GM19023 (cell line): Measurements from ENCODE around the gene CHRNA9.
A peak's percentile ranks its signal among the peaks of the same experiment; 100 is the strongest.

ENCODE experiments used
- ATAC-seq: cut with Tn5 transposase; IDR thresholded peaks from one replicate; pipeline ENCODE4 v1.9.1; 2021; ENCODE audit warnings: mild to moderate bottlenecking, moderate library complexity; ENCODE audit not compliant: unreplicated experiment

CHRNA9 gene

GRCh38 chr4:40337051-40337450, 1.9 kb downstream of the CHRNA9 start:
- no peak for ATAC-seq

DNA sequence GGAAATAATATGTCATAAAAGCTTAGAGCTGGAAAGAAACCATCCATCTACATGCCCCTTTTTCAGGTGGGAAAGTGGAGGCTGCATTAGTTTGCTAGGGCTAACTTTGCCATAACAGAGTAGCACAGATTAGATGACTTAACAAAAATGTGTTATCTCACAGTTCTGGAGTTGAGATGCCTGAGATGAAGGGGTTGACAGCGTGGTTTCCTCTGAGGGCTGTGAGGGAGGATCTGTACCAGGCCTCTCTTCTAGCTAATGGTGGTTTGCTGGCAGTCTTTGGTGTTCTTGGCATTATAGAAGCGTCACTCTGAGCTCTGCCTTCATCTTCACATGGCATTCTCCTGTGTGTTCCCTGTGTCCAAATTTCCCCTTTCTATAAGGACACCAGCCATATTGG, 2.4 kb downstream of the CHRNA9 start:
- no peak for ATAC-seq

DNA sequence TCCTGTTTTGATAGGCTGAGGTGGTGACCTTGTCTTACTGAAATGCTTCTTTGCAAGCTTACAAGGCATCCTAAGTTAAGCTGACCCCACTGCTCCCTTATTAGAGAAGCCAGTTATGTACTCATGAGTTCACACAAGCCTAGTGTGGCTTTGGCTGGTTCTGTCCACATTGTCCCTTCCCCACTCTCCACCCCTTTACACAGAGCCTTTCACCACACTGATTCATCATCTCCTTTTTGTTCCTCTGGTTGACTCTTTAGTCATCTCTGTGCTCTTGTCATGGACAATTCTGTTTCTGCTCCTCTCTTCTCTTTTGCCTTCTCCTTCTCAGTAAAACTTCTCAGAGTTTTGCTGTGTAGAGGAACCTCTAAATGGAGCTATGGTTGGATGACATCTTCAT, 4.9 kb downstream of the CHRNA9 start:
- no peak for ATAC-seq

DNA sequence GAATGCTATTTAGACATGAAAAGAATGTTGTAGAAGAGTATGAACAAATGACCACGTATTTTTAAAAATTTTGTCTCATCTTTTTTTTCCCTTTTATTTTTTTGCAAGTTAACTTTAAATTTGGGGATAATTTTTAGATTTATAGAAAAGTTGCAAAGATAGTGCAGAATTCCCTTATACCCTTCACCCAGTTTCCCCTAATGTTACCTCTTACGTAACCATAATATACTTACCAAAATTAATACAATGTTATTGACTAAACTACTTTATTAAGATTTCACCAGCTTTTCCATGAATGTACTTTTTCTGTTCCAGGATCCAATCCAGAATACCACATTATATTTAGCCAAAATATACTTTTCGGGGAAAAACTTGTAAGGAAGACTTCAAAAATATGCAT, 12.3 kb downstream of the CHRNA9 start:
- no peak for ATAC-seq

- ATAC-seq, result no peak
These were observed 12.9 kb downstream of the CHRNA9 start for GRCh38 chr4:40348000-40348399.

DNA sequence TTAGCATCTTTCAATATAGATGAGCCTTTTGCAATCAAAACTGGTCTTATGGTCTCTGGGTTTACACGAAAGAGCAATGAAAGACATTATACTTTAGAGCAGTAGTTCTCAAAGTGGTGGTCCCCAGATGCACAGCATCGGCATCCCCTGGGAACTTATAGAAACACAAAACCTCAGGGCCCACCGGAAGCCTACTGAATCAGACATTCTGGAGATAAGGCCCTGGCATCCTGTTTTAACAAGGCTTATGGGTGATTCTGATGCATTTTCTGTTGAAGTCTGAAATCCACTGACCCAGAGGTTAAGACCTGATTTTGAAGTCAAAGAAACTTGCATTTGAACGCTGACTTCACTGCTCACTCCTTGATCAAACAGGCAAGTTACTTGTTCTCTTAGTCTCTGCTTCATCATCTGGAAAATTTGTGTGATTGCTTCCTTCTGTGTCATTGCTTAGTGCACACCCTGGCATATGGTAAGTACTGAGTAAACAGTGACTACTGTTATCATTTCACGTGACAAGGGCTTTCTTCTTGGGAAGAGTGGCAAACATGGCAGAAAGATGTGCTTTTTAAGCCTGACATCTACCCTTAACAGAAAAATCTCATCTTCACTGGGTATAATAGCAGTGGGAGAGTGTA, 14.5 kb downstream of the CHRNA9 start:
- ATAC-seq, result no peak

DNA sequence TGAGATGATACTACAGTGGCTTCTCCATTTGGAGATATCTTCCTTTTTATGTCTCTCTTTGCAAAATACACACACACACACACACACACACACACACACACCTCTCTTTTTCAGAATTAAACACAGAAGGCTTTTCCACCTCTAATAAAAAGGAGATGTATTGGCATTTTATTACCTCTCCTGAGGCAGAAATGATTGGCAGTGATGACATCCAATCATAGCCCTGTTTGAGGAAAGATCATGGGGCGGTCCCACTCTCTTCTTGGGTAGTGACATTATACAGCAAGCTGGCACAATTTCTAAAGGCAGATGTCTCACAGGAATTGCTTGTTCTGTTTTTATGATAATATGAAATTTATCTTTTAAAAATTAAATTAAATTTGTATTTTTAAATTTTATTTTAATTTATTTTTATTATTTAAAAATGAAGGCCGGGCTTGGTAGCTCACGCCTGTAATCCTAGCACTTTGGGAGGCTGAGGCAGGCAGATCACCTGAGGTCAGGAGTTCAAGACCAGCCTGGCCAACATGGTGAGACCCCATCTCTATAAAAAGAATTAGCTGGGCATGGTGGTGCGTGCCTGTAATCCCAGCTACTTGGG, 15.6 kb downstream of the CHRNA9 start:
- no peak for ATAC-seq

- ATAC-seq, result no peak
These were observed 19.0 kb downstream of the CHRNA9 start for GRCh38 chr4:40354158-40354557.

DNA sequence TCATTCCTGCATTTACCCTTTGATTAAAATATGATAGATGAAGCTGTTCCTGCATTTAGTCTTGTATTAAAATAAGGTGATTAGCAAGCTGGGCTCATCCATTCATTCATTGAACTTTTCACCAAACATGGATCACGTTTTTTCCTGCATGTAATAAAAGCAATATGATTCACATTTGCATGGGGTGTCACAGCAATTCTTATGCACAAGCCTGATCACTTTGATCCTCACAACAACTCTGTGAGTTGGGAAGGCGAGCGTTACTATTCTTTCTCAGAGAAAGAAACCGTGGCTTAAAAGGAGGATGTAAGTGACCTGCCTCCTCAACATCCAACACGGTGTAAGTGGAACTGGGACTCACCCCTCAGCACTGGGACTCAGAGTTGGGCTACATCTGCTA, 20.0 kb downstream of the CHRNA9 start:
- ATAC-seq, result no peak

DNA sequence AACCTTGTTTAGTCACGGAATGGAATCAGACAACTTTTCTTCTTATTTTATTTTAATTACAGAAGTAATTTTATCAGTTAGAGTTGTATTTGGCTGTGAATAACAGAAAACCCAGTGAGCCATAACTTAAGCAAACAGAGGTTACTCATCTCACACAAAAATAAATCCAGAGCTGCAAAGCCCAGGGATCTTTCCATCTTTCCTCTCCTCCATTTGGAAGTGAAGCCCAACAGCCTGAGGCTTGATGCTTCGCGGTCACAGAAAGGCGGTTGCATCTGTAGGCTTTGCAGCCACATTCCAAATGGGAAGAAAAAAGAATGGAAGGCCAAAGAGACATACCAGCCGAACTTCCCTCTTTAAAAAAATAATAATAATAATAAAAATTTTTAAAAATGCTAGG, 22.6 kb downstream of the CHRNA9 start:
- no peak for ATAC-seq

DNA sequence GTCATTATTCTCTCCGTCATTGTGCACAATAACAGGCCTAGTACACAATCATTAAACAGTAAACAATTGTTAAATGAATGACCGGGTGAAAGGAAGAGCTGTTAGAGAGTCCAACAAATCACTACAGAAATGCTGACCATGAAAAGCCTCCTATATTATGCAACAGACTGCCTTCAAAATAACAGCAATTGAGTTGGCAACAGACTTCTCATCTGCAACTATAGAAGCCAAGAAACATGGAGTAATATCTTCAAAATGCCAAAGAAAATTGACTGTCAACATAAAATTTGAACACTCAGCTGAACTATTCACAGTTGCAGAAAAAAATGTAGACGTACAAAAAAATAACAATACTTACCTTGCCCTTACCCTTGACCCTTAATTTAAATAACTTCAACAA, 26.2 kb downstream of the CHRNA9 start:
- no peak for ATAC-seq

DNA sequence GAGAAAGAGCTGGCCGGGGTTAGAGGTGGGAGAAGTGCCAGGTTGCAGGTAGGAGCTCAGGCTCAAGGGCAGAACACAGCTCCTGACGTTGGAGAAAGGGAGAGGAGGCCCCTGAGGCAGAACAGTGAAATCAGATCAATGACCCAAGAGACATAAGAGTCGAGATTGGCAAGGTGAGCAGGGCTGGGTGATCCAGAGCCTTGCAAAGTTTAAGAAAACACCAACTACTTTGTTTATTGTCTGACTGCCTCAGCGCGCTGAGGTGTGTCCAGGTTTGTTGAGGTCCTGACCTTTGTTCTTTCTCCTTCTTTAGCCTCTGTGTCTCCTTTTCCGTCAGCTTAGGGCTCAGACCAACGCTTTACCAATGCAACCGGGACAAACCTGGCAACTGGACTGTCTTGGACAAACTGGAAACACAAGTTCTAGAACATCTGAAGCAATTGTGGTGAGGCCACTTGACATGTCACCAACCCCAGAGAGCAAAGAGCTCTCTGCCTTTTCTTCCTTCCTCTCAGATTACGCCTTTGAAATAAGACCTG, 28.3 kb downstream of the CHRNA9 start:
- no peak for ATAC-seq

GRCh38 chr4:40363945-40364344, 28.8 kb downstream of the CHRNA9 start:
- ATAC-seq, result no peak

- no peak for ATAC-seq
These were observed 30.6 kb downstream of the CHRNA9 start for GRCh38 chr4:40365766-40366165.

- no peak for ATAC-seq
These were observed 32.3 kb downstream of the CHRNA9 start for GRCh38 chr4:40367451-40367850.

- peak; percentile 69 for ATAC-seq
These were observed 34.5 kb downstream of the CHRNA9 start for GRCh38 chr4:40369437-40370274.

DNA sequence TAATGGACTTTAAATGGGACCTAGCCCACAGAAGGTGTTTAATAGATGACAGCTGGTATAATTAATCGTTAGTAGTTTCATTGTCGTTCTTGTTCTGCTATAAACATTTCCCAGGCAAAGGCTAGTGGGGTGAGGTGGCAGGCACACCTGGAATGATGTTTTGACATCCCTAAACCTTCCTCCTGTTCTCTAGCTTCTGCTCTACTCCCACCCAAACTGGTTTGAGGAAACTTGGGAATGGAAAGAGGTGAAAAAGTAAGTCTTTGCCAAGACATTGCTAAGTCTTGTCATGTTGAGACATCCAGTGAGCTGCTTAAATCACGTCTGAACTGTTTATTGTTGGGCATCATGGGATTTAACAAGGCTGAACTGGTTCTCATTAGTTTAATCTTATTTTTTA, 37.5 kb downstream of the CHRNA9 start:
- ATAC-seq, result no peak

- no peak for ATAC-seq
These were observed 38.5 kb downstream of the CHRNA9 start for GRCh38 chr4:40373636-40374035.

DNA sequence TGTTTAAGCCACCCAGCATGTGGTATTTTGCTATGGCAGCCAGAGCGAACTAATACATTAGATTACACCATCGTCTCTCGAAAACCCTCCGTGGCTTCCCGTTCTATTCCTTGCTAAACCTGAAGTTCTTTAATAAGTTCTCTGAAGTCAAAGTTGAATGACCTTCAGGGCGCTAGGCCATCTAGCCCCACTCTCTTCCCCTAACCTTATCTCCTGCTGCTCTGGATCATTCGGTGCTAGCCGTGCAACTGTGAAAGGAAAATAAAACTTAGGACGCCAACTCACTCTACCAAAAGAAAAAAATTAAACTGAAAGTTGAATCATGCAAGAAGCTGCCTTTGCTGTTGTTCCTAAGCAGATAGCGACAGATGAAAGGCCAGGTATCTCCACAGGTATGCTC, 40.0 kb downstream of the CHRNA9 start:
- ATAC-seq, result no peak

GRCh38 chr4:40375620-40376019, 40.5 kb downstream of the CHRNA9 start:
- no peak for ATAC-seq

DNA sequence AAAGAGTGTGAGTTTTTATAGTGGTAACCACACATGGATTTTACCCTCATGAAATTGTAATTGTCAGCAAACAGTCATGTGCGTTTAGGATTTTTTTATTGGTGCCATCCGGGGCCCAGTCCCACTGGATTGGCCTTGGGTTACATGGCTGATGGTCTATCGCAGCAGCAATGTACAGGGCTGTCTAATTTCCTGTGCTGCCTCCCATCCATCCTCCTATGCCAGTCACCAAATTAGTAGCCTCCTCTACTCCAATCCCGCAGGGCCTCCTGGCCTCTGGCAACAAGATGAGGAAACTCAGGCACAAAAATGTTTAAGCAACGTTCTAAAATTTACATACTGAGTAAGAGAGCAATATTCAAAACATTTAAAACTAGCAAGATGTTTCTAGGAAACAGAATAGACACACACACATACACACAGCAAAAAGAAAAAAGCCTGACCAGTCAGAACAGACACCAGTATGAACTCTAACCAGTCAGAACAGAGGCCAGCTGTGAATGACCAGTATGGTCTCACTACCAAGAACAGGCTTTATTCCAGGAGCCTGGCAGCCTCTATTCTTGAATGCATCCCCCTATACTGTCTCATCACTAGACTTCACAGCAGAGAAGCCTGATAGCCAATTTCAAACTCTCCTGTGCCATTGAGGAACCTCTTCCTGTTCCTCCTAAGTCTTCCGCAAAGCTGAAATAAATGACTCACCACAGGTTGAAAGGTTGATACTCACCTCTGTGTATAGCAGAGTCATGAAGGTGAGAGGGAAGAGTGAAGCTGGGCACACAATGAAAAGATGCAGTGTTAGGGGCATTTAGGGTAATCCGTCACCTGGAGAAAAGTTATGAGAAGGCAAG, 42.6 kb downstream of the CHRNA9 start:
- ATAC-seq, result no peak
